Activated CD8-positive, alpha-beta memory T cell treated with anti-CD3 and anti-CD28 coated beads, Interleukin-2, amount 50 U/mL, for 24 hours (primary cell): Measurements from ENCODE around the gene KBTBD13.
"Not testable (repeated sequence)": the region's sequence is repeated elsewhere in the genome, so short reads cannot be mapped to it uniquely, and the experiment has no call there.

ENCODE experiments used
- DNase-seq: peaks from one replicate; pipeline ENCODE4 v3.0.0-alpha.2; 2020; ENCODE audit errors: extremely low read depth

Gene KBTBD13

DNA sequence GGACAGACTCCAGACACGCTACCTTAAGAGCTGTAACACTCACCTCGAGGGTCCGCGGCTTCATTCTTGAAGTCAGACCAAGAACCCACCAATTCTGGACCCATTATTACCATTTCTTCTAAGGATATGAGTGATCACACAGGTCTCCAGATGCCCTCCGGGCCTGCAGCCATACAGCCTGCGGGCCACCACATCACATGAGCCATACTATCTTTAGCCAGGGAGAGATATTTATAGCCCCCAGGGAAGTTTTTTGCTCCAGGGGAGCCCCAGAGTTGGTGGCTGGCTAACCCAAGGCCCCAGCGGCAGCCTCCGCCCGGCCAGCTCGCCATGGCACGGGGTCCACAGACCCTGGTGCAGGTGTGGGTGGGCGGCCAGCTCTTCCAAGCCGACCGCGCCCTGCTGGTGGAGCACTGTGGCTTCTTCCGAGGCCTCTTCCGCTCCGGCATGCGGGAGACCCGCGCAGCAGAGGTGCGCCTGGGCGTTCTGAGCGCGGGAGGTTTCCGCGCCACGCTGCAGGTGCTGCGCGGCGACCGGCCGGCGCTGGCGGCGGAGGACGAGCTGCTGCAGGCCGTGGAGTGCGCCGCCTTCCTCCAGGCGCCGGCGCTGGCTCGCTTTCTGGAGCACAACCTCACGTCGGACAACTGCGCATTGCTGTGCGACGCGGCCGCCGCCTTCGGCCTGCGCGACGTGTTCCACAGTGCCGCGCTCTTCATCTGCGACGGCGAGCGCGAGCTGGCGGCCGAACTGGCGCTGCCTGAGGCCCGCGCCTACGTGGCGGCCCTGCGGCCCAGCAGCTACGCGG is at the start of gene KBTBD13:
Gene KBTBD13, plus strand, starts transcription at position 261 of the 805 bp plus-strand sequence. Its CDS starts 70 bp downstream, at position 331.
- no peak for DNase-seq

- no peak for DNase-seq
Measured at GRCh38 chr15:65026756-65027155, 49.8 kb upstream of the KBTBD13 start.

- DNase-seq, result no peak
Measured at GRCh38 chr15:65027593-65027992, 49.0 kb upstream of the KBTBD13 start.

DNA sequence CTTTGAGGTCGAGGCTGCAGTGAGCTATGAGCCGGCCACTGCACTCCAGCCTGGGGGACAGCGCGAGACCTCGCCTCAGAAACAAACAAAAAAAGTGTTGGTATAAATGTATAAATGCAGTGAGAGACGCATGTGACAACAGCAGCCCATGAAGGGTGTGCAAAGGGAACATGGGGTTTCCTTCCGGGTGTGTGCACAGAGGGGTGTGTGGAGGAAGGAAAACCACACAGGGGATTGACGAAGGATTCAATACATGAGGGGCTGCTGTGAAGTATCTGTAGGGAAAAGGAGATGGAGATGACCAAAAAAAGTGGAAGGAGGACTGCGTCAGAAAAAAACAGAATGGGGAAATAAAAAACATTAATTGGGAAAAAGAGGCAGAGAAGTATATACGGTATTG is 48.2 kb upstream of the KBTBD13 start:
- DNase-seq, result no peak

- peak; percentile 79 for DNase-seq
Measured at GRCh38 chr15:65028921-65029735, 47.4 kb upstream of the KBTBD13 start, which contains the start of gene MTFMT. Gene MTFMT (minus strand): TSS chr15:65029639. CDS start chr15:65029613, 26 bp downstream.

DNA sequence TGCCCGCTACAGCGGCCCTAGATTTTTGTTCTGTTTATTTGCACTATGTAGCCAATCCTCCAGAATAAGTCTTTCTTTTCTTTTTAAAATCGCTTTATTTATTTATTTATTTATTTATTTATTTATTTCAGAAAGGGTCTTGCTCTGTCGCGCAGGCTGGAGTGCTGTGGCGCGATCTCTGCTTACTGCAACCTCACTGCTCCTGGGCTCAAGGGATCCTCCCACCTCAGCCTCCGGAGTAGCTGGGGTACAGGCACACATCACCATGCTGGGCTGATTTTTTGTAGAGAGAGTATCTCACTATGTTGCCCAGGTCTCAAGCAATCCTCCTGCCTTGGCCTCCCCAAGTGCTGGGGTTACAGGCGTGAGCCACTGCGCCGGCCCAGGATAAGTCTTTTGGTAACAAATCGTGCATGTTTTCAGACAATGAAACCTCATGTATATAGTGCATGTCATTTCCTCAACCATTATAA is 46.8 kb upstream of the KBTBD13 start:
- no peak for DNase-seq

GRCh38 chr15:65032801-65033537 is 43.6 kb upstream of the KBTBD13 start:
- no peak for DNase-seq

DNA sequence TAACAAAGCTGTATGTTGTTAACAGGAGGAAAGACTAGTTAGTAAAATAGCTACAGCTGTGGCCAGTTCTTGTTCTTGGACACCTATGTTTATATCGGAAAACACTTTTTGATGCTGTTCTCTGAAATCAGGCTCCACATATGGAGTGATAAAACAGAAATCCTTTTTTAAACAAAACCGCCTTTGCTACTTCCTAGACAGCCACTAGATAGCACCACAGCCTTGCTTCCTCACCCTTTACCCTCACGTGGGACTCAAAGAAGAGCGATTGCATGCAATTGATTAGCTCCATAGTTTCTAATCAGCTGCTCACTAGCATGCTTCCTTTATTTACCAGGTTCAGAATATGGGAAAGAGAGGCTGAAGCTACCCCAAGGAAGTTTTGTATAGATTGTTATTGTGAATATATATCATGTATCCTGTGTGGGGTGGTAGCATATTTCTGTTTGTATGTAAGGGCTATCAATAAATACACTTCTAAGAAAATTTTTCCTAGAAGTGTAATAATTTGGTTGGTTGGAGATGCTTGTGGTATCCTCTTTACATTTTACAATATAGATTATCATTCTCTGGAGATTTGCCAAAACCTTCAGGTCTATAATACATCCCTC is 42.8 kb upstream of the KBTBD13 start:
- no peak for DNase-seq

DNA sequence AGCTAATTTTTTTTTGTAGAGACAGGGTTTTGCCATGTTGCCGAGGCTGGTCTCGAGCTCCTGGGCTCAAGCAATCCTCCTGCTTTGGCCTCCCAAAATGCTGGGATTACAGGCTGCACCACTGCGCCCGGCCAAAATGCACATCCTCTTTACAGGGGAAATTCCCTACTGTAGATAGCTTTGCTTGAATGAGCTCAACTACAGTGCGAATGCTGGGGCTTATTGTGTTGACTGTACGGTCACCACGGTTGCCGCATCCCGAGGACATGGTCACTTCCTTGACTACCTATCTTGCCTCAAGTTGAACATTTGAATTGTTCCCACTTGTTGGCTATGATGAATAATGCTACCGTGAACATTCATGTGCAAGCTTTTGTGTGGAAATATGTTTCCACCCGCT is 41.8 kb upstream of the KBTBD13 start:
- no peak for DNase-seq

DNA sequence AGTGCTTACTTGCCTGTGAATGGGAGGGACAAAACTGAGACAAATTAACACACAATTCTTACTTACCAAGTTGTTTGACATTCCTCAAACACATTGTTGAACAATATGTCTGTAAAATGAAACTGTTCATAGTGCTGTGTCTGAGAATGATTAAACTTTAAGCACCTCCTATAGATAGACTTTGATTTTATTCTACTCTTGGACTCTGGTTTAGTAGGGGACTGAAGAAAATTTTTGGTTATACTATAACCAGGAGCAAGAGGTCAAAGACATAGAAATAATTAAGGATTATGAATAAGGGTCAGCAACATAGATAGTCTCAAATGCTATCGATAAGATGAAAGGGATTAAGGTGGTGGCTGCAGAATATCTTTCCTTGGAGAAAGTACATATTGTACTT is 39.2 kb upstream of the KBTBD13 start:
- DNase-seq, result no peak

GRCh38 chr15:65038428-65038827 is 38.1 kb upstream of the KBTBD13 start:
- no peak for DNase-seq

DNA sequence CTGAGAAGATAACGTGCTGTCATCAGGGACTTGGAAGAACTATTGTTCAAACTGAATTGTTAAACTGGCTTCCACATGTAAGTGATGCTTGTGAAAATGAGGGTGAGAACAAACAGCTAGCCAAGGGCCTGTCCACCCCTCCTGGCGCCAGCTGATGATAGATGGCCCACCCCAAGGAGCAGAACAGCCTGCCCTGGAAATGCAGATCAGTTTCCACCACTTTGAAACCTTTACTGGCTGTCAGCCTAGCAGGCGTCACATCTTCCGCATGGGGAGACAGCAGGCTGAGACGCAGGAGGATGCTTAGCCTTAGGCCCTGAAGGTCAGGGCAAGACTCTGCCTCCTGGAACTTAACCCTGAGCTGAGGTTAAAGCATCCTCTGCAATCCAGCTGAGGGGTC is 37.7 kb upstream of the KBTBD13 start:
- DNase-seq, result no peak

DNA sequence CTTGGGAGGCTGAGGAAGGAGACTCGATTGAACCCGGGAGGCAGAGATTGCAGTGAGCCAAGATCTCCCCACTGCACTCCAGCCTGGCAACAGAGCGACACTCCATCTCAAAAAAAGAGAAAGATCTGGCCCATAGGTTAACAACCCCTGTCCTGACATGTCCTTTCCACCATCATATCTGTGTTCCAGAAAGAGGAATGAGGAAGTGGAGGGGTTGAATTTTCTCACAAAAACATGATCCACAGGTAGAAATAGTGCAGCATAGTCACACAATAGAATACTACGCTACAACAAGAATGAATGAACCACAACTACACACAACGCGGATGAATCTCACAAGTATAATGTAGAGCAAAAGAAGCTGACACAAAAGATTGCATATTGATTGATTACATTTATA is 36.1 kb upstream of the KBTBD13 start:
- no peak for DNase-seq

DNA sequence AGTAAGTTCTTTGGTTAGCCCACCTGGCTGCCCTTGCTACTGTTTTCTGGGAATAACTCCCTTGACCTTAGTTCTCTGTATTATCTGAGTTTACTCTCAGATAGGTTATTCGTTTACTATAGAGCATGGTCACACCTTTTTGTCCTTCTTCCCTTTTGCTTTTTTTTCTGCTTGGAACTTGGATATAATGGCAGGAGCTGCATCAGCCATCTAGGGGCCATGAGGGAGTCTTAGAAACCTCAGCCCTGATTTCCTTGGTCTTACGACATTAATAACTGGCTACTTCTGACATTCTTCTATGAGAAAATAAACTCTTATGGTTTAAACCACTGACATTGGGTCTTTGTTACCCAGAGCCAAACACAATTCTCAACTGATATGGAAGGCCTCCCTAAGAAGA is 34.8 kb upstream of the KBTBD13 start:
- no peak for DNase-seq

- no peak for DNase-seq
Measured at GRCh38 chr15:65042776-65043327, 33.7 kb upstream of the KBTBD13 start.

DNA sequence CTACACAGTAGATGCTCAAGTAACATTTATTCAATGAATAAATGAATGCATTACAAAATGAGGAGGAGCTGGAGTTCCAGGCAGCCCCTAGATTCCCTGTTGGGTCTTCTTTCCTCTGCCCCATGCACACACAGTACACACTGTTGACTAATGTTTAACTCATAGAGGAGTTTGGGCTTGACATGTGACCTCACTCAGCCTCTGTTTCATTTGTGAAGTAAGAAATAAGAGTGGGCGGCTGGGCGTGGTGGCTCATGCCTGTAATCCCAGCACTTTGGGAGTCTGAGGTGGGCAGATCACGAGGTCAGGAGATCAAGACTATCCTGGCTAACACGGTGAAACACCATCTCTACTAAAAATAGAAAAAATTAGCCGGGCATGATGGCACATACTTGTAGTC is 32.3 kb upstream of the KBTBD13 start:
- DNase-seq, result not testable (repeated sequence)

- no peak for DNase-seq
Measured at GRCh38 chr15:65044724-65045481, 31.6 kb upstream of the KBTBD13 start, which contains the start of gene SLC51B. Gene SLC51B (plus strand): TSS chr15:65045387. CDS start chr15:65050005, 4,618 bp downstream.

GRCh38 chr15:65048241-65048640 is 28.3 kb upstream of the KBTBD13 start:
- DNase-seq, result no peak

GRCh38 chr15:65049418-65049840 is 27.1 kb upstream of the KBTBD13 start:
- DNase-seq, result peak; percentile 74

GRCh38 chr15:65050270-65050669 is 26.3 kb upstream of the KBTBD13 start:
- DNase-seq, result no peak
